CD4-positive, alpha-beta T cell treated with Interferon gamma for 1 hour (primary cell): Measurements from ENCODE around the gene ORC6.
A peak's percentile ranks its signal among the peaks of the same experiment; 100 is the strongest.

Experiments used
- DNase-seq: peaks from one replicate; pipeline ENCODE4 v3.0.0-alpha.2; 2020

Gene ORC6

GRCh38 chr16:46732561-46732960 is 43.1 kb downstream of the ORC6 start:
- DNase-seq: no peak

GRCh38 chr16:46733319-46733830 is 43.9 kb downstream of the ORC6 start:
- DNase-seq: no peak

DNA sequence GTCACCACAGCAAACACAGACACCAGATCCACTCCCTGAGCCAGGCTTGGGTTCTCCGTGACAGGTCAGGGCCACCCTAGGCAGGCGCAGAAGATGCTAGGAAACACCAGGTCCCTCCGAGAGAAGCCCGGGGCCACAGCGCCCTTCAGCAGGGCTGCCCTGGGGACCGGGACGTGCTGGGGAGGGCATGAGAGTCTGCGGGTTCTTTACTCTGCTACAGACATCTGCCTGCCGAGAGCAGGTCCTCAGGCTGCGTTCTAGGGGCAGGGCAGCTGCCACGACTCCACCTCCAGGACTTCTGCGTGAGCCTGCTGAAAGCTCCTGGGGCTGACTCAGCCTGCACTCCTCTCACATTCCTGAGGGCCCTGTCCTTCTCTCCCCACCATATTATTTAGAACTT is 47.2 kb downstream of the ORC6 start:
- DNase-seq: no peak

DNA sequence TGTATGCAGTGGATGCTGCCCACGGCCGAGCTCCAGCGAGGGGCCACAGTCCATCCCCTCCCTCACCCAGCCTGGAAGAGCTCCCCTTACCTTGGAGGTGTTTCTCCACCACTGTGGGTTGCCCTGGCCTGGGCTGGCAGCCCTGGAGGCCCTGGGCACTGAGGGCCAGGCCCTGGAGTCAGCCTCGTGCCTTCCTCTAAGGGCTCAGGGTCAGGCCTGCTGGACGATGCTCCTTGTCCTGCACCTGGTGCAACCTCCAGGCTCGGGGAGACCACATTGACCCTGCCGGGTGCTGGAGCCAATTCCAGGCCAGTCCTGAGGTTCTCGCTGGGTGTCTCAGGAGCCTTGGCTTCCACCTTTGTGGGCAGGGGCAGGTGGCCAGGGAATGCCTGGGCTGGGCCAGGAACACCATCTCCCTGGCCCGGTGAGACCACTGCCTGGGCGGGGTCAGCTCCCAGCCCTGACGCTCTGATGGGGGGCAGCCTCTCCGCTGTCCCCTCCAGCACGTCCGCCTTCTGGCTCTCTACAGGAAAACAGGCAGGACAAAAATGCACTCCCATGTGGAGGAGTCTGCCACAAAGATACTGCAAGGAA is 48.3 kb downstream of the ORC6 start:
- no peak for DNase-seq

- DNase-seq: no peak
Observed at GRCh38 chr16:46739934-46740333, 50.5 kb downstream of the ORC6 start.

DNA sequence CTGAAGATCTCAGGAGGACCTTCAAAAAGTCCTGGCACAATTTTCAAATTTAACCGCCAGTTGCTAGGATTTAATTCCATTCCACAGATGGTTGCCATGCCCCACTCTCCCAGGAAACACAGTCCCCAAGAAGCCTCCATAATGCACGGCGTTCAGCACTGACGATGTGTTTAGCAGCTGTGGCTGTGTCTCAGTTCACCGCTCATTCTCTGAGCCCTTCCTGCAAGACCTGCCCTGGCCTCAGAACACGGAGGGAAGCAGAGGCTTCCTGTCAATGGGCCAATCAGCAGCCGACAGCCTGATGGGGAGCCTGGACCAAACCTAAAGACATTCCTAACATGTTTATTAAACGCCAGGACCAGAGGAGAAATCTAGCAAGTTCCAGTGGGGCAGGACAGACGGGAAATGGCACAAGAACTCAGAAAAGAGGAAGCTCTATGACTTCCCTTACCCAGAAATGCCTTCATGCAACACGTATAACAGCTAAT is 53.8 kb downstream of the ORC6 start:
- DNase-seq: peak; percentile 15

DNA sequence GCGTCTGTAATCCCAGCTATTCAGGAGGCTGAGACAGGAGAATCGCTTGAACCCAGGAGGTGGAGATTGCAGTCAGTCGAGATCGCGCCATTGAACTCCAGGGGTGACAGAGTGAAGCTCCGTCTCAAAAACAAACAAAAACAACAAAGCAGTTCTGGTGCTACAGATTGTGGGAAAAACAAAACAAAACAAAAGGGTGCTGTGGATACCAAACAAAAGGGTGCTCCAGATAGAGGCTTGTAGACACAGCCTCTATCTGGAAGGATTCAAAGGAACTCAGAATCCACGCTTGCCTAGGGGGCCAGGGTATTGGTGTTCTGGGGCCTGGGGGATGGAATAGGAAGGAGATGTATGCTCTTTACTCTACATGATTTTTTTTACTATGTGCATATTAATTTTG is 56.2 kb downstream of the ORC6 start:
- DNase-seq: no peak

GRCh38 chr16:46746821-46747776 is 57.6 kb downstream of the ORC6 start:
- no peak for DNase-seq
